Duodenal mucosa (tissue), 2 donors: ENCODE data around the gene CHD9.

ENCODE experiments used
- H3K27ac ChIP-seq: one replicate; pipeline ENCODE4 v1.7.0; 2013; ENCODE audit warnings: low read depth, low read length
- H3K27me3 ChIP-seq, 2 donors: one replicate each; pipeline ENCODE4 v1.7.0; 2013; ENCODE audit warnings: low read length in 2 of 2, control low read depth in 1 of 2; ENCODE audit not compliant: insufficient read depth in 2 of 2, control insufficient read depth in 1 of 2
- H3K36me3 ChIP-seq, 2 donors: one replicate each; pipeline ENCODE4 v1.7.0; 2013; ENCODE audit warnings: low read length in 2 of 2, control low read depth in 1 of 2; ENCODE audit not compliant: insufficient read depth in 2 of 2, control insufficient read depth in 1 of 2
- H3K4me1 ChIP-seq, 2 donors: one replicate each; pipeline ENCODE4 v1.7.0; 2013; ENCODE audit warnings: low read length in 2 of 2, control low read depth in 1 of 2; ENCODE audit not compliant: insufficient read depth in 2 of 2, control insufficient read depth in 1 of 2
- H3K4me3 ChIP-seq, 2 donors: one replicate each; pipeline ENCODE4 v1.7.0; 2013; ENCODE audit warnings: low read length in 2 of 2, low read depth in 1 of 2
- H3K9ac ChIP-seq, 2 donors: one replicate each; pipeline ENCODE4 v1.7.0; 2013; ENCODE audit warnings: low read length in 2 of 2, low read depth in 1 of 2
- H3K9me3 ChIP-seq, 2 donors: one replicate each; pipeline ENCODE4 v1.7.0; 2013; ENCODE audit warnings: low read length in 2 of 2, control low read depth in 1 of 2; ENCODE audit not compliant: control insufficient read depth in 1 of 2

Gene CHD9

DNA sequence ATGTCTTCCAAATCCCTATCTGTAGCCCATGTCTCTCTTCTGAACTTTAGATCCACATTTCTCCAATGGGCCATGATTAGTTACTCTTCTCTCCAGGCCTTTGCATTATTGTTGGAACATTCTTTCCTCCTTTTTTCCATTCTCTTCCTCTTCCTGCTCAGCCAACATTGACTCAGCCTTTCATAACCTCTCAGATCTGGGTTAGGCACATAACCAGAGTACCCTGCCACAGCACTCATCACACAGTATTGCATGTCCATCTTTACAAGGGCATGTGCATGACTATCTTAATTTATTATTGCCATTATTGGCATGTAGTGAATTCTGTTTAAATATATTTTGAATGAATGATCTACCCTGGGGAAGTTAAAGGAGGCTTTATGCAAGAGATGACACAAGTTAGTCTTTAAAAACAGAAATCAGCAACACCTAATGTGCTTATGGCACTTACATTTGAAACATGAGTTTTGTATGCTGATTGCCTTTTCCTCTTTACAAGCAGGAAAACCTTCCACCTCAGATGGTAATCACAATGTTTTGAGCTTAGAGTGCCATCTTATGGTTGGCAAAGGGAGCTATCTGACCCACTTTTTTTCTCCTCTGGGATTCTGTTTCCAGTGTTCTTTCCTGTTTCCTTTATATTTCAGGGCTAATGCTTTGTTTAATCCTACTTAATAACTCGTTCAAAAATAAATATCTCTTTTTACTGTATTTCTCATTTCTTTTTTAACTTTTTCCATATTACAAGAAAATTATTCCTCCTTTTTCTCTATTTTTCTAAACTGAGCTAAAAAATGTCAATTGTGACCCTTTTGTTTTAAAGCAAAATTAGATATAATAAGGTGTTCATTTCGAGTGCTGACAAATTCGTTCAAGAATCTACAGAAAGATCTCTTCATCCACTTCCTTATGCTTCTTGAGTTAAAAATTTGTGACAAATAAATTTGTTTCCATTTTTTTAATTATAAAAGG, 228.5 kb downstream of the CHD9 start:
- H3K9me3 ChIP-seq: no peaks in the 10 kb centered on the region
- H3K9ac ChIP-seq: no peak overlapping the region
- no peaks in the 10 kb centered on the region for H3K4me1 ChIP-seq
- H3K4me3 ChIP-seq: no peak overlapping the region
- H3K36me3 ChIP-seq: peaks cover 20 to 39% of the 10 kb centered on the region in 2 donors
- no peaks in the 10 kb centered on the region for H3K27me3 ChIP-seq
- H3K27ac ChIP-seq: no peak overlapping the region

DNA sequence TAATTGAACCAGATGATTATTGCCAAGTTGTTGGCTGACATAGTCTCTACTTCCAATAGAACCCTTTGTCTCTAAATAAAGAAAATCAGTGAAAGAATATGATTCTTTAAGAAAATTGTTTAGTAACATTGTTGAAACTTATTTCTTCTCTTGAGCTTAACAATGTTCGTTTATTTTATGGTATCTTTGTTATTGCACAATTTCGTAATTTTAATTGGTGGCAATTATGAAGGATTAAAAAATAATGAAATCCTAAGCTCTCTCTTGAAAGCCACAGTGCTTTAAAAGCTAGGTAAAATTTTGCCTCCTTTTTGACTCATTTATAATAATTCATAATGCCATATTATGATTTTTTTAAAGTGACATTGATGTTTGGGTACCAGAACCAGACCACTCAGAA, 230.4 kb downstream of the CHD9 start:
- no peak overlapping the region for H3K27ac ChIP-seq
- no peak overlapping the region for H3K4me3 ChIP-seq
- no peak overlapping the region for H3K9ac ChIP-seq
- H3K4me1 ChIP-seq: no peaks in the 10 kb centered on the region
- H3K9me3 ChIP-seq: no peaks in the 10 kb centered on the region
- peaks cover 23 to 49% of the 10 kb centered on the region in 2 donors for H3K36me3 ChIP-seq
- H3K27me3 ChIP-seq: no peaks in the 10 kb centered on the region

DNA sequence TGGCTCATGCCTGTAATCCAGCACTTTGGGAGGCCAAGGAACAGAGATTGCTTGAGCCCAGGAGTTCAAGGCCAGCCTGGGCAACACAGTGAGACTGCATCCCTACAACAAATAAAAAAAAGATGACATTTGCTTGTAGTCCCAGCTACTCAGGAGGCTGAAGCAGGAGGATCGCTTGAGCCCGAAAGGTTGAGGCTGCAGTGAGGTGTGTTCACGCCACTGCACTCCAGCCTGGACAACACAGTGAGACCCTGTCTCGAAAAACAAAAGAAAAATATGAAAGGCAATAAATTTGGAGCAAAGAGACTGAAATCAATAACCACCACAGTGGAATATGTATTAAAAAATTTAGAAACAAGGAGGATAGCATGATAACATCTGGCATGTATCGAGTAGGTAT, 235.7 kb downstream of the CHD9 start:
- peaks cover 32 to 76% of the 10 kb centered on the region in 2 donors for H3K36me3 ChIP-seq
- no peaks in the 10 kb centered on the region for H3K4me1 ChIP-seq
- H3K4me3 ChIP-seq: no peak overlapping the region
- no peaks in the 10 kb centered on the region for H3K9me3 ChIP-seq
- H3K9ac ChIP-seq: no peak overlapping the region
- no peak overlapping the region for H3K27ac ChIP-seq
- H3K27me3 ChIP-seq: no peaks in the 10 kb centered on the region

DNA sequence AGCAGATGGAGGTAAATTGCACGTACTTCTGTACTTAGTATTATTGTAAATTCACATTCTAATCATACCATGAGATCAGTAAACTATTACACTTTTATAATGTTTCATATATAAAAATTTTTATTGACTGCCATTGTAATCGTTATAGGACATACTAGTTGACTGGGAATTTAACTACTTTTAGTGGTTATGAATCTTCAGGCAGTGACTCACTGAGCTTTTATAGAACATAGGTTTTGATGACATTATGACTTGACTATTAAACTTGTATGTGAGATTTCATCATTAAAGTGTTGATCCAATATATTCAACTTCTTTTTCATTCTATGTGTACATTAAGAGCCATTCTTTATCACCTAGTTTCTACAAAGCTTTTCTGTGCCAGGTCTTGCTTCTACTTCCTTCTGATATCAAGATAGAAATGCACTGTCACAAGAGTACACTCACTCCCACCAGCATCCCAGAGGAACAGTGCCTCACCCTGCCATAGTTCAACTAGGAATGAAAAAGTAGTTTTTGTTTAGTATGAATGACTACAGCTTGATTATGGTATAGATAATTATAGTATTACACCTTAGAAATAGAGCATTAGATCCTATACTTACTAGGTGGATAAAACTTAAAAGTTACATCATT, 237.1 kb downstream of the CHD9 start:
- Histone ChIP-seq H3K4me3 (no peak overlapping the region), H3K4me1 (no peaks in the 10 kb centered on the region), H3K36me3 (peaks cover 24 to 71% of the 10 kb centered on the region in 2 donors)

DNA sequence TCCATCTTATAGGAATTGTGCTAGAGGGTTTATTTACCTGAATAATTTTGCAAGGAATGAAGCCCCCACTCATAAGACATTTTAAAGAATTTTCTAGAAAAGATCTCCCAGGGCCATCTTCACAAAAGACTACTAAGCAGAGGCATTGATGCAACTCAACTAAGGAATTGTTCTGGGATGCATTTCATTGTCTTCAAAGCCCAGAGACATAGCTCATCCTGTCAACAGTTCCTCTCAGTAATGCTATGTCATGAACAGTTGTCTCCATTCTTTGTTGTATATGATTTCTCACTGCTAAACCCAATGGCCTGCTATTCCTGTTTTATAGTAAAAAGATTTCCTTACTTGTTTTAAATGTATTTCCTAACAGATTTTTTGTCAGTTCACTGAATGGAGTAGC, 242.7 kb downstream of the CHD9 start:
- Histone ChIP-seq H3K27me3 (no peaks in the 10 kb centered on the region), H3K9ac (no peak overlapping the region), H3K4me3 (no peak overlapping the region), H3K27ac (no peak overlapping the region), H3K4me1 (no peaks in the 10 kb centered on the region), H3K36me3 (peaks cover 39 to 76% of the 10 kb centered on the region in 2 donors), H3K9me3 (no peaks in the 10 kb centered on the region)

More for the DNA sequence above, 237.1 kb downstream of the CHD9 start:
- Histone ChIP-seq H3K9ac (no peak overlapping the region), H3K27me3 (no peaks in the 10 kb centered on the region), H3K27ac (no peak overlapping the region), H3K9me3 (no peaks in the 10 kb centered on the region)

DNA sequence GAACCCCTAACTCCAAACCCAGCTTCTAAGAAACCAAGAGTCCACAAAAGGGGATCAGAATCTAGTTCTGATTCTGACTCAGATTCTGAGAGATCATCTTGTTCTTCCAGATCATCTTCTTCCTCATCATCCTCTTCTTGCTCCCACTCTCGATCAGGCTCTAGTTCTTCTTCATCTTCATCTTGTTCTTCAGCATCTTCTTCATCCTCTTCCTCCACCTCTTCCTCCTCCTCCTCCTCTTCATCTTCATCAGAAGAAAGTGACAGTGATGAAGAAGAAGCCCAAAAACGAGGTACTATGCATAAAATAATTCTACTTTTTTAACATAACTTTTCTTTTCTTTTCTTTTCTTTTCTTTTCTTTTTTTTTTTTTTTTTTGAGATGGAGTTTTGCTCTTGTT, 249.5 kb downstream of the CHD9 start:
- peaks cover 34 to 69% of the 10 kb centered on the region in 2 donors for H3K36me3 ChIP-seq
- no peak overlapping the region for H3K4me3 ChIP-seq
- no peaks in the 10 kb centered on the region for H3K4me1 ChIP-seq
- no peaks in the 10 kb centered on the region for H3K9me3 ChIP-seq
- H3K27me3 ChIP-seq: no peaks in the 10 kb centered on the region
- no peak overlapping the region for H3K9ac ChIP-seq
- H3K27ac ChIP-seq: no peak overlapping the region

DNA sequence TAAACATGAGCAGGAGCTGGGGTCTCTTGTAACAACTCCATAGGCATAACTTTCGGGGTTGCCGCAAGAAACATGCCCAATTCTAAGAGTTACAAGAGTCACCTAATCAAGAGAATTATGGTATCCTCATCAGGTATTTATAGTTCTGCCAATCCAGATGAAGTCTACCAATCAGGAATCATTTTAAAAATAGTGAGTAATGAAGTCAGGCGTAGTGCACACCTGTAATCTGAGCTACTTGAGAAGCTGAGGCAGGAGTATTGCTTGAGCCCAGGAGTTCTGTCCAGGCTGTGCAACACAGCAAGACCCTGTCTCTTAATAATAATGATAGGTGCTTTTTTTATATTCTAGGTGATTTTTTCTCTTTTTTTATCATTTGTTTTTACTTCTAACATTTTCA, 251.0 kb downstream of the CHD9 start:
- H3K9me3 ChIP-seq: no peaks in the 10 kb centered on the region
- H3K4me3 ChIP-seq: no peak overlapping the region
- H3K4me1 ChIP-seq: no peaks in the 10 kb centered on the region
- H3K9ac ChIP-seq: no peak overlapping the region
- H3K36me3 ChIP-seq: peaks cover 38 to 65% of the 10 kb centered on the region in 2 donors
- no peak overlapping the region for H3K27ac ChIP-seq
- no peaks in the 10 kb centered on the region for H3K27me3 ChIP-seq

DNA sequence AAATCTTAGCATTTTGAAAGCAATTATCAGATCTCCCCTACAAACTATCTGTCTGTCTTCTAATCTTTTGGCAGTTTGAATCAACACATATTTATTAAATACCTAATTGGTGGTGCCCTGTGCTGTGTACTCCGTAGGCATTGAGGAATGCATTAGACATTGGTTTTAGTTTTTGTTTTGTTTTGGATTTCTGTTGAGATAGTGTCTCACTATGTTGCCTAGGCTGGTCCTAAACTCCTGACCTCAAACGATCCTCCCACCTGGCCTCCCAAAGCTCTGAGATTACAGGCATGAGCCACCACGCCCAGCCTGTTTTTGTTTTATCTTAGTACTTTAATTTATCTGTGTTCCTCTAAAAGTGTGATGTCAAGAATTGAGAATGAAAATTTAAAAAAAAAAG, 254.7 kb downstream of the CHD9 start:
- H3K4me1 ChIP-seq: no peaks in the 10 kb centered on the region
- H3K27ac ChIP-seq: no peak overlapping the region
- no peaks in the 10 kb centered on the region for H3K27me3 ChIP-seq
- no peak overlapping the region for H3K9ac ChIP-seq
- H3K9me3 ChIP-seq: no peaks in the 10 kb centered on the region
- peaks cover 36 to 71% of the 10 kb centered on the region in 2 donors for H3K36me3 ChIP-seq
- H3K4me3 ChIP-seq: no peak overlapping the region

DNA sequence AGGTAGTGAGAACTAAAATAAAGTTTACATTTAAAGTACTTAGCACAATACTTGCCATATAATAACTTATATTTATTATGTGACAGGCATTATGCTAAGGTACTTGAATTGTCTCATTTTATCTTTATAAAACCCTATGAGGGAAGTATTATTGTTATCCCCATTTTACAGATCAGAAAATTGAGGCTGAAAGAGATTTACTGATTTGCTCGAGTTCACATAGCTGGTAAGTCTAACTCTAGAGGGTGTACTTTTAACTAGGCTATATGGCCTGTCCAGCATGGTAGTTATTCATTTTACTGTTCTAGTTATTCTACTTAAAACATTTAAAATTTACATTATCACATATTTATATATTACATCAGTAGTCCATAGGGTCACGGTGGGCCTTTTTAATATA, 266.2 kb downstream of the CHD9 start:
- no peaks in the 10 kb centered on the region for H3K9me3 ChIP-seq
- peaks cover 28 to 54% of the 10 kb centered on the region in 2 donors for H3K36me3 ChIP-seq
- H3K4me1 ChIP-seq: no peaks in the 10 kb centered on the region
- no peaks in the 10 kb centered on the region for H3K27me3 ChIP-seq
- no peak overlapping the region for H3K27ac ChIP-seq
- no peak overlapping the region for H3K9ac ChIP-seq
- no peak overlapping the region for H3K4me3 ChIP-seq

DNA sequence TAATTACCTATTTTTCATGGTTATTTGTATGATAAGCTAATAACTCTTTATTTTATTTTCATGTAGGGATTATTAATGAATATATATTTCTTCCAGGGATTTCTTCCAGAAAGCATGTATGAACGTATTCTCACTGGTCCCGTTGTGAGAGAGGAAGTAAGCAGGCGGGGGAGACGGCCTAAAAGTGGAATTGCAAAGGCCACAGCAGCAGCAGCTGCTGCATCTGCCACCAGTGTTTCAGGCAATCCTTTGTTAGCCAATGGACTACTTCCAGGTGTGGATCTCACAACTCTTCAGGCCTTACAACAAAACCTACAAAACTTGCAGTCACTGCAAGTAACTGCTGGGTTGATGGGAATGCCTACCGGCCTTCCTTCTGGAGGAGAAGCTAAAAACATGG, 269.1 kb downstream of the CHD9 start:
- Histone ChIP-seq H3K4me1 (no peaks in the 10 kb centered on the region), H3K4me3 (no peak overlapping the region), H3K27me3 (no peaks in the 10 kb centered on the region), H3K36me3 (peaks cover 21 to 32% of the 10 kb centered on the region in 2 donors), H3K9me3 (no peaks in the 10 kb centered on the region), H3K27ac (no peak overlapping the region), H3K9ac (no peak overlapping the region)
